Activated T-helper 1 cell treated with Interleukin-2 at 50 U/mL for 16 hours (primary cell): ENCODE measurements around the gene MCM7.

Experiments
- DNase-seq: peaks from one replicate; pipeline ENCODE4 v3.0.0-alpha.2; 2020; ENCODE audit warnings: low read depth

Gene MCM7

DNA sequence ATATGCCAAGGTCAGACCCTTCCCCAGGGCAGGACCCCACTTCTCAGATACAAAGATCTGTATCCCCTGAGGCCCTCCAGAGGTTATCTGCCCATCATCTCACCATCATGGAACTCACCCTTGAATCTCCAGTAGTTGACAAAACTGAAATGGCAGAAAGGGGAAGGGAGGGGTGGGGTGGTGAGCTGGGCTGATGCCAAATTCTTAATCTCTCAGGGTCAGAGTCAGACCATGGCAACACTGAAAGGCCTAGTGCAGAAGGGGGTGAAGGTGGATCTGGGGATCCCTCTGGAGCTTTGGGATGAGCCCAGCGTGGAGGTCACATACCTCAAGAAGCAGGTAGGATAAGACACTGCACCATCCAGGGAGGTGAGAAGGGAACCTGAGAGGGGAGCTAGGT, 21.4 kb upstream of the MCM7 start:
- DNase-seq, result no peak

DNA sequence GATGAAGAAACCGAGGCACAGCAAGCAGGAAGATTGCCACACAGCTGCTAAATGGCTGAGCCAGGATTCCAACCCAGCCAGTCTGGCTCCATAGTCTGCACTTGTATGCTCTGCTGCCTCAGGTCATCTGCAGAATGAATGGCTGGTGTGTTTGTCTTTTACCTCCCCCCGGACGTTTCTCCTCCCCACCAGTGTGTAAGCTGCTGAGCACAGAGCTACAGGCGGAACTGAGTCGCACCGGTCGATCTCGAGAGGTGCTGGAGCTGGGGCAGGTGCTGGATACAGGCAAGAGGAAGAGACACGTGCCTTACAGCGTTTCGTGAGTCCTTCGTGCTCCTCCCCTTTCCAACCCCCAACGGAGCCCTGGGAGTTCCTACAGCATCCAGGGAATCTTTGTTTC, 20.9 kb upstream of the MCM7 start:
- DNase-seq, result no peak

GRCh38 chr7:100120733-100121036, 19.5 kb upstream of the MCM7 start:
- DNase-seq, result no peak

DNA sequence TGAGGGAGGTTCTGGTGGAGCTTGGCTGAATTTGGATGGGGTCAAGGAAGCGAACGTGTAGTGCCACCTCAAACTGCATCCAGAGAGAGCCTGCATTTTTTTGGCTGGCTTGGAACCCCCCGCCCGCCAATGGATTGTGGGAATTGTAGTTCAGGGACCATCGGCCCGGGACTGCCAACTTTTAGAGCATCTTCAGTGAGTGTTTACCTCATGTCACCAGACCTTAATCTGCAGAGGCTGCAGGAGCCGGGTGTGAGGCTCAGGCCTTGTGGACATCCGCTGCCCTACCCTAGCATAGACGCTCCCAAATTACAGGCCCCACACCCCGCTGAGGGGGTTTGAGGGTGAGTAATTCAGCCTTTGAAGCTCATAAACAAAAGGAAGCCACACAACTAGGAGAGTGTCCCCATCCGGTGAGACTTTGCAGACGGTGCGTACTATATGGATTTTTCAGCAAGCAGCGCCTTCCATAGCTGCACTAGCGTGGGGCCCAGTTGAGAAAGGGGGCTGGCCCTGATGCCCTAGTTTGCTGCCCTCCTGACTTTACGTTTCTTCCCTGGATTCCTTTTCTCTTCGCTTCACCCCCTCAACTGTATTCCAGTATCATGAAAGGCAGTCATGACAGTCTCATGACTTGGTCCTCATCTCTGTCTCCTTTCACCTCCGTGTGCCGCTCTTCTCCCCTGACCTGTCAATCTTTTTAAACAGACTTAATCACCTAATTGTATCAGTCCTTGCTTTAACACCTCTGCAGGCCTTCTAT, 19.0 kb upstream of the MCM7 start:
- peak; percentile 57 for DNase-seq

- peak; percentile 90 for DNase-seq
Observed at GRCh38 chr7:100119072-100119969, 18.1 kb upstream of the MCM7 start, which contains the start of the genes CNPY4 and TAF6. Gene CNPY4 (plus strand): TSS chr7:100119634. CDS start chr7:100119745, 111 bp downstream. Gene TAF6 (minus strand): TSS chr7:100119358. CDS start chr7:100114209, 5,149 bp downstream.

GRCh38 chr7:100118388-100119071, 17.3 kb upstream of the MCM7 start:
- DNase-seq, result no peak

GRCh38 chr7:100115026-100115425, 13.8 kb upstream of the MCM7 start:
- no peak for DNase-seq

DNA sequence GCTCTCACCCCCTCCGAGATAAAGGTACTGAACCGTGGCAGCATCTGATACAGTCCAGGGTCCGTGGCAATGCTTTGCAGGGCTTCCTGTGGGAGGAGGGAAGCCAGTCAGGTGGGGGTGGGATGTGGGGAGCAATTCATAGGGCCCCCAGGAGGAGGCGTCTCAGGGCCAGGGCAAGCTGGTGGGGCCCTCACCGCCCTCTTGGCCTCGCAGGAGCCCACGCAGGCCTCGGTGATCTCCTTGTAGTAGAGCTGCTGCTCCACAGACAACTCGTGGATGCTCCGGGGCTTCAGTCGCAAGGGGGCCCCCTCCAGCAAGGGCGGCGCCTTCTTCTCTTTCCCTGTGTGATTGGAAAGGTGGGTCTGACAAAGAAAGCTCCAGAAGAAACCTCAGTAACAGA, 10.7 kb upstream of the MCM7 start:
- no peak for DNase-seq

GRCh38 chr7:100111156-100111555, 10.0 kb upstream of the MCM7 start:
- DNase-seq, result no peak

DNA sequence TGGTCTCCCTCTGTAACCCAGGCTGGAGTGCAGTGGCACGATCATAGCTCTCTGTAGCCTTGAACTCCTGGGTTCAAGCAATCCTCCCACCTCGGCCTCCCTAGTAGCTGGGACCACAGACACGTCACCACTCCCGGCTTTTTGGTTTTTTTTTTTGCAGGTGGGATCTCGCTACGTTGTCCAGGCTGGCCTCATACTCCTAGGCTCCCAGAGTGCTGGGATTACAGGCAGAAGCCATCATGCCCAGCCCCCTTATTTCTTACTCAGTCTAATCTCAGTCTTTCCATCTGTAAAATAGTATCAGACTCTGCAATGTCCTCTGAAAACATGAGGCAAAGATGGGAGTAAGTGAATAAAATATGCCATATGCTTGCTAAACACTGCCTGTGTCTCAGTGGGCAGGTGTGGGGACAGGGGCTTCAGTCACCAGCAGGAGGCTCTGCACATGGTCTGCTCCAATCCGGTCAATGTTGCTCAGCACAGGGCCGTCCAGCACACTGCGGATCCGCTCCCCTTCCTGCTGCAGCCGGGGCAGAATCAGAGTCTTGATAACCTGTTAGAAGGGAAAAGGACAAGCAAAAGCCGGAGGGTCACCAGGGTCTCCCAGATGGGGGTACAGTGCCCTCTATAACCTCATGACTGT, 8.4 kb upstream of the MCM7 start:
- DNase-seq, result no peak

DNA sequence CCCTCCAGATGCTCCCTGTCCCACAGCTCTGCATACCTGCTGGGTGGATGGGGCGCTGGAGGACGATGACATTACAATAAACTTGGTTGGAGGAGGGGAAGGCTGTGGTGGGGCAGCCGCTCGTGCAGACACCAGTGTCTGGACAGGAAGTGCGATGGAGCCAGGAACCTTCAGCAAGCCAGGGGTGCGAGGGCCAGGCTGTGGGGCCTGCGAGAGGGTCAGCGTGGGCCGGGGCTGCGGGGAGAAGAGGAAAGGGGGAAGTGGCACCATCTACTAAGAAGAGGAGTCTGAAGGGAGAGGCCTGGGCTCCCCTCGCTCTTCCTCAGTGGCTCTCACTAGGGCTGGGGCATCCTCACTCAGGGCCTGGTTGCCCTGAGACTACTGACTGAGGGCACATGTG, 6.7 kb upstream of the MCM7 start:
- no peak for DNase-seq

GRCh38 chr7:100107125-100107737, 6.0 kb upstream of the MCM7 start:
- no peak for DNase-seq

DNA sequence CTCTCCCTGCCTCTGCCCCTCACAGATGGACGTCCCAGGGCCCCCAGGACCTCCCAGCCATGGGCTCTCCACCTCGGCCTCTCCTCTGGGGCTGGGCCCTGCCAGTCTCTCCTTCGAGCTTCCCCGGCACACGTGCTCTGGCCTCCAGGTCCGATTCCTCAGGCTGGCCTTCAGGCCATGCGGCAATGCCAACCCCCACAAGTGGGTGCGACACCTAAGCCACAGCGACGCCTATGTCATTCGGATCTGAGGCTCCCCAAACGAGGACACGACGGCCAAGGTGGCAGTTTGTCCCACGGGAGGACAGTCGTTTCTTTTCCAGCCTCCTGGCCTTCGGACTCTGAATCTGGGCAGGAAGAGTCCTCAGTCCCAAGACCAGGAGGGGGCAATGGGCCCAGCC, 5.4 kb upstream of the MCM7 start:
- DNase-seq, result no peak

GRCh38 chr7:100105534-100105933, 4.3 kb upstream of the MCM7 start:
- DNase-seq, result no peak

DNA sequence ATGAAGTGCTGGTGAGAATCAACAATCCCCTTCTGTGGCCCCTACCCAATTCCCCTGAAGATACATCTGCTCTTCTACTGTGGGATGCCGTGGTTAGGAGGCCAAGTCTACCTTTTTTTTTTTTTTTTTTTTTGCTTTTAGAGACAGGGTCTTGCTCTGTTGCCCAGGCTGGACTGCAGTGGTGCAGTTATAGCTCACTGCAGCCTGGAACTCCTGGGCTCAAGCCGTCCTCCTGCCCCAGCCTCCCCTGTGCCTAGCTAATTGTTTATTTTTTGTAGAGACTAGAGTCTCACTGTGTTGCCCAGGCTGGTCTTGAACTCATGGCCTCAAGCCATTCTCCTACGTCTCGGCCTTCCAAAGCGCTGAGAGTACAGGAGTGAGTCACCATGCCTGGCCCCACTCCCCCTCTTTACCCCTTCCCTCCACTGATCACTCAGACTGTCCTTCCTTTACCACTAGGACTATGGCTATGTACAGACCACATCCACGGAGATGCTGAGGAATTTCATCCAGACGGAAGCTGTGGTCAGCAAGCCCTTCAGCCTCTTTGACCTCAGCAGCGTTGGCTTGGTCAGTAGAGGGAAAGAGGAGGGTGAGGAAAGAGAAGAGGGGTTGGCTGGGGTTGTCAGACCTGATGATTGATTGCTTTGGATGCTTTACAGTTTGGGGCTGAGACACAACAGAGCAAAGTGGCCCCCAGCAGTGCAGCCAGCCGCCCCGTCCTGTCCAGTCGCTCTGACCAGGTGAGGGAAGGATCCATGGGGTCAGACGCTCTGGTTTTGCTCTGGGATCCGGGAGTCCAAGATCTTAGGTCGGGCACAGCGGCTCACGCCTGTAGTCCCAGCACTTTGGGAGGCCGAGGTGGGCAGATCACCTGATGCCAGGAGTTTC, 2.0 kb upstream of the MCM7 start:
- DNase-seq, result no peak

- DNase-seq, result peak; percentile 79
Observed at GRCh38 chr7:100100420-100101015, 679 bp downstream of the MCM7 start.

GRCh38 chr7:100099452-100099851, 1.7 kb downstream of the MCM7 start:
- DNase-seq, result no peak

- DNase-seq, result no peak
Observed at GRCh38 chr7:100098913-100099312, 2.3 kb downstream of the MCM7 start.

- DNase-seq, result no peak
Observed at GRCh38 chr7:100095704-100096103, 5.5 kb downstream of the MCM7 start.

GRCh38 chr7:100095289-100095688, 5.9 kb downstream of the MCM7 start:
- no peak for DNase-seq
